T-helper 9 cell (primary cell): ENCODE results near the gene MED9.
"Not testable (repeated sequence)": the region's sequence is repeated elsewhere in the genome, so short reads cannot be mapped to it uniquely, and the experiment has no call there.

Experiments used
- DNase-seq: peaks from one replicate; pipeline ENCODE4 v3.0.0-alpha.2; 2020
- total RNA-seq, 2 donors: gene quantifications; one replicate each; lab custom pipeline; 2026; lab: John Stamatoyannopoulos, UW

MED9 gene, protein sequence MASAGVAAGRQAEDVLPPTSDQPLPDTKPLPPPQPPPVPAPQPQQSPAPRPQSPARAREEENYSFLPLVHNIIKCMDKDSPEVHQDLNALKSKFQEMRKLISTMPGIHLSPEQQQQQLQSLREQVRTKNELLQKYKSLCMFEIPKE
- 14.5 to 21.5 reads per million in 2 donors for total RNA-seq

DNA sequence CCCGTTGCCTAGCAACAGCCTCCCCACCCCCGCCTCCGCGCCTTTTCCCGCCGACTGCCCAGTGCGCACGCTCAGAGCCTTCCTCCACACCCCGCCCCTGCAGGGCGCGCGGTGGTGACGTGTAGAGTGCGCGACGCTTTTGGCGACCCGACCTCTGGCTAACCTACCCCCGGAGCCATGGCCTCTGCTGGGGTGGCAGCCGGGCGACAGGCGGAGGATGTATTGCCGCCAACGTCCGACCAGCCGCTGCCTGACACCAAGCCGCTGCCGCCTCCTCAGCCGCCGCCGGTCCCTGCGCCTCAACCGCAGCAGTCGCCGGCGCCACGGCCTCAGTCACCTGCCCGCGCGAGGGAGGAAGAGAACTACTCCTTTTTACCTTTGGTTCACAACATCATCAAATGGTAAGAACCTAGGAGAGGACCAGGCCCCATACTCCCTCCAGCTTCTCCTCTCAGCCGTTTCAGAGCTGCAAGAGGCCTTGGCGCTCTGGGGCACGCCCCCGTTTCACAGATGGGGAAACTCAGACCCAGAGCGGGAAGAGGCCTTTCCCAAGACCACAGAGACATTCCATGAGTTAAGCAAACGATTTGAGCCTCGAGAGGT is at the start of gene MED9:
Gene MED9, plus strand, starts transcription at position 136 of the 603 bp plus-strand sequence. Its CDS starts 42 bp downstream, at position 178.
- DNase-seq = peak; percentile 97

DNA sequence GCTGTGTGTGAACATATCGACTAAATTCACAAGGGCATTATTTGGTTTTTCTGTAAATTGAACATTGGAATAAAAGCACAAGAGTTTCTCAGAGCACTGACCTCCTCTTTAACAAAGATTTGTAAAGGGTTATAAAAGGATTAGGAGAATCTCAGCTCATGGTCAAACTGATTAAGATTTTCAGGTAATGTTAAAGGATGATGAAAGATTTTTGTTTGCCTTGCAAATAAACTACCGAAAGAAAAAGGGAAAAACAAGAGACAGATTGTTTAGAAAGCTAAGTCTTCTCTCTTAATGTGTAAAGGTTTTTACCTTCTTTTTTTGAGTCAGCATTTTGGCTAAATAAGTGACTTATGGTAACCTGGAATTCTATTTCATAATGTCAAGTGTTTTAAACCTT is 47.6 kb upstream of the MED9 start:
- DNase-seq = no peak

DNA sequence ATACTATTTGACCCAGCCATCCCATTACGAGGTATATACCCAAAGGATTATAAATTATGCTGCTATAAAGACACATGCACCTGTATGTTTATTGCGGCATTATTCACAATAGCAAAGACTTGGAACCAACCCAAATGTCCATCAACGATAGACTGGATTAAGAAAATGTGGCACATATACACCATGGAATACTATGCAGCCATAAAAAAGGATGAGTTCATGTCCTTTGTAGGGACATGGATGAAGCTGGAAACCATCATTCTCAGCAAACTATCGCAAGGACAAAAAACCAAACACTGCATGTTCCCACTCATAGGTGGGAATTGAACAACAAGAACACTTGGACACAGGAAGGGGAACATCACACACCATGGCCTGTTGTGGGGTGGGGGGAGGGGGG is 45.9 kb upstream of the MED9 start:
- not testable (repeated sequence) for DNase-seq

DNA sequence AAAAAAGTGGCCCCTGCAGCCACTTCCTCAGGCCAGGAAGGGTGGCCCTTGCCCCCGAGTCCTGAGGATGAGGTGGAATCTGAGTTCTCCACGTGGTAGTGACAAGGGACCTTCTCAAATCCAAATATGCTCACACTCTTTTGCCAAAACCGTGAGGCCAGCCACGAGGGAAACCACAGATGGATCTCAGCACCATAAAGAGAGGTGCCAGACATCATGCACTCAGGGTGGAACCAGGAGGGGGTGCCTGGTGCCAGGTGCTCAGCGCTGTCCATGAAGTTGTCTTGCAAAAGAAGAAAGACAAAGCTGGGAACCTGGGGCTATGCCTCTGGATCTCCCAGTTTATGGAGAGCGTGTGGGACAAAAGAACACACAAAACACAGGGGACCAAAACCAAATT is 45.2 kb upstream of the MED9 start:
- no peak for DNase-seq

DNA sequence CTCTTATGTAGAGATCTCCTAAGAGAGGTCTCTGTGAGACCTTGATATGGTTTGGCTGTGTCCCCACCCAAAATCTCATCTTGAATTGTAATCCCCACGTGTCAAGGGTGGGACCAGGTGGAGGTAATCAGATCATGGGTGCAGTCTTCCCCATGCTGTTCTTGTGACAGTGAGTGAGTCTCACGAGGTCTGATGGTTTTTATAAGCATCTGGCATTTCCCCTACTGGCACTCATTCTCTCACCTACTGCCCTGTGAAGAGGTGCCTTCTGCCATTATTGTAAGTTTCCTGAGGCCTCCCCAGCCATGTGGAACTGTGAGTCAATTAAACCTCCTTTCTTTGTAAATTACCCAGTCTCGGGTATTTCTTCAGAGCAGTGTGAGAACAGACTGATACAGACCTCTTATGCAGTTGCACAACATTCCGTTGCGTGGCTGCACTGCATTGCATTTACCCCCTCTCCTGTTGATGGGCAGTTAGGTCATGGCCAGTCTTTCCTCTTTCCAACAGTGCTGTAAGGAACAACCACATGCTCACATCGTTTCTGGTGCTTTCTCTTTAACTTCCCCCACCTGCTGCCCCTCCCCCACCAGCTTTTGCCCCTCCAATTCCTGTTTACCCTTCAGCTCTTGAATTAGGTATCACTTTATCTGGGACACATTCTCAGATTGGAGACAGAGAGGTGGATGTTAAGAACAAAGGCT is 43.6 kb upstream of the MED9 start:
- DNase-seq = no peak

DNA sequence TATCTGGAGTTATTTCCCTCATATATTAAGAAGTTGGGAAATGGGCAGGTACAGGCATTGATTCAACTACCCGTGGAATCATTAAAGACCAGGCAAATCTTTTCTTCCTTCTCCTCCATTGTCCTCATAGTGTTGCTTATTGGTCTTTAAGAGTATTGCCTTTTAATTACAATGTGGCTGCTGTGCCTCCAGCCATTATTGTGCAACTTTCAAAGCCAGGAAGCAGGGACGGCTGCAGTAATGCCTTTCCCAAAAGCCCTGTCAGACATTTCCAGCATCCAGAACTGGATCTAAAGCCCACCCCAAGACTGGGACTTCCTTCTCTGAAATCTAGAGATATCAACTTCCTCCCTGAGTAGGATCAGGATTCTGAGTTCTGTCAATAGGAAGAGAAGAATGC is 42.3 kb upstream of the MED9 start:
- no peak for DNase-seq

DNA sequence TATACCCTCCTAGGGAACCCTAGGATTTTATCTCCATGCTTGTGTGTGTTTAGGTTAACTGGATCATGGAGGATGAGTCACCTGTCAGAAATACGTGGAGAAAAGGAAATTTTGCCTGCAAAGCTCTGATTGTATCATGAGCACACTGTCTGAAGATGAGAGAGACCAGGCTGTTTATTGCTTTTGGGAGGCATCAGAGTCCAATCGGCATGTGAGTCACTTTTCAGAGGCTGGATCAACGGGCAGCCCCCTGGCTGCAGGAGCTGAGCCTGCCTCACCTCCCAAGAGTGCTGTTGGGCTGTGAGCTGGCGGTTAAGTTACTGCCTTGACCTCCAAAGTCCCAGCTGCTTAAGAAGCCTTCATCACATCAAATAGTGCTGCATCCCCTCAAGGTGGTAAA is 41.5 kb upstream of the MED9 start:
- DNase-seq = no peak

DNA sequence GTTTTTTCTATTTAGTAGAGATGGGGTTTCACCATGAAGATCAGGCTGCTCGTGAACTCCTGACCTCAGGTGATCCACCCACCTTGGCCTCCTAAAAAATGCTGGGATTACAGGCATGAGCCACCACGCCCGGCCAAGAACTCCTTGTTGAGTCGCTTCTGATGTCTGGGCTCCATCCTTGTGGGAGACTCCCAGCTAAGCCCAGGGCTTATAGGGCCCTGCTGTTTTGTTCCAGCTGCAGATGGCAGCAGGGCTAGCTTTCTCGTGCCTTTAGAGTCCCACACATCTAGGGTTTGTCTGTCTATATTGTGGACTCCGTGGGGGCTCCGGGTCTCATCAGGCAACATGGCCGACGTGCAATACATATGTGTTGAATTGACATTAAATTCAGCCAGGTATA is 39.3 kb upstream of the MED9 start:
- DNase-seq = no peak

DNA sequence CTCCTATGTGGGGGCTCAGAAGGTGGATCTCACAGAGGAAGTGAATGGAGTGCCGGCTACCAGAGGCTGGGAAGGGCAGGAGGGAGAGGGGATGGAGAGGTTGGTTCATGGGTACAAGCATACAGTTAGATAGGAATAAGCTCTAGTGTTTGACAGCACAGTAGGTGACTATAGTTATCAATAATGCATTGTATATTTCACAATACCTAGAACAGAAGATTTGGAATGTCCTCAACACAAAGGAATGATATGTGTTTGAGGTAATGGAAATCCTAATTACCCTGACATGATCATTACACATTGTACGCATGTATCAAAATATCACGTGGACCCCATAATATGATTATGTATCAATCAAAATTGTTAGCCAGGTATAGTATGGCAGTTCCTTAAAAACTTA is 38.9 kb upstream of the MED9 start:
- DNase-seq = no peak

DNA sequence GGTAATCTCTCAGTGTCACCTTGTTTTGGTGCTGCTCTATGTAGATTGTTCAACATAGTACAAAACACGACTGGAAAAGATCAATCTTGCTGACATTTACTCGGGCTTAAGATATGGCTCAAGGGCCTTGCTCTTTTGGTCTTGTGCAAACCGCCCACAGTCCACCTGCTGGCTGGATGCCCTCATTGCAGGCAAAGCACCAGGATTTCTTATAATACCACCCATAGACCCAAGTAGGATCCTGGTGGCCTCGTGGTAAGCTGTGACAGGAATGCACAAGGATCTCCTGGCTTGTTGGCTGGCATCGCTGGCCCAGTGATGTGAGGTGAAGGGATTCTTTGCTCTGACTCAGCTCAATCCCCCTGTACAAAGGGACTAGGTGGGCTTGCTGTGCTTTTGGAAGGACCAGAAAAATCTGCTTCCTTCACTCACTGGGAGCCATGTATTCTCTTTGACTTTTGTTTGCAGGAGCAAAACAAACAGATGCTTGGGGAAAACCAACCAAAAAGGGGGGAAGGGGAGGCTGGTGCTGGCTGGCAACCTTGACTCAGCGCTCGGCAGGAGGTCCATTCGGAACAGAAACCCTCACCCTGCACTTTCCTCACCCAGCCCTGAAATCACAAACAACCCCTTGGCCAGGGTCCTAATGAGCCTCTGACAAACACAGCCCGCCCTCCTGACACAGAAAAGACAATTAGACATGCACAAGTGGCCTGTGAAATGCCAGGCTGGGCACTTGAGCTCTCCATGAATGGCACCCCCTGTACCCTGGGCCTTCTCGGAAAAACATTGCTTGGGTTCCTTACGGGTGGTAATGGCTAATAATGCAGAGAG is 36.6 kb upstream of the MED9 start:
- peak; percentile 69 for DNase-seq

DNA sequence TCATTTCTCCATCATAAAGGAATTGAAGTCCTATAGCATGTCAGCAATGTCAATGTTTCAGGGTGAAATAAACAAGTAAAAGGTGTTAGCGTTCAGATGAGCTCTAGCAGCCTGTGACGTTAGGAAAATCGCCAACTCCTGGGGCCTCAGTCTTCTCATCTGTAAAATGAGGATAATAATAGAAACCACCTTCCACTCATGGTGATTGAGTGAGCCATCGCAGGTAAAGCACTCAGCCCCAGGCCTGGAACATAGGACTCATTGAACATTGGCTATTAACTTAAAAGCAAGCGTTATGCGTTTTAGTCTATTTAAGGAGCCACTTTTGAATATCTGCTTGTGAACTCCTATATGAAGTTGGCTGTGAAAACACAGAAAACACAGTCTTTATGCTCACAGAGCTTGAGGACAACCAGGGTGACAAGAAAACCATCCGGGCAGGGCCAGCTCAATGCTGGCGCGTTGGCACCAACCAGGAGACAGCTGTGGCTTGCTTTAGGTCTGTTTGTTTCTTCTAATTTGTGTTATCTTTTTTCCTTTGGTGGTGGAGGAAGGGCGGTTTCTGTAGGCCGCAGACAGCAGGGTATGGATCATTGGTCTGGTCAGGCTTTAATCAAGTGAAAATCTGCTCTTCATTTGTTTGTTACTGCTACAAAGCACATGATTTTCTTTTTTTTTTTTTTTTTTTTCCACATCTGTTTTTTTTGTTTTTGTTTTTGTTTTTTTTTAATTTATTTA is 35.7 kb upstream of the MED9 start:
- DNase-seq = no peak

DNA sequence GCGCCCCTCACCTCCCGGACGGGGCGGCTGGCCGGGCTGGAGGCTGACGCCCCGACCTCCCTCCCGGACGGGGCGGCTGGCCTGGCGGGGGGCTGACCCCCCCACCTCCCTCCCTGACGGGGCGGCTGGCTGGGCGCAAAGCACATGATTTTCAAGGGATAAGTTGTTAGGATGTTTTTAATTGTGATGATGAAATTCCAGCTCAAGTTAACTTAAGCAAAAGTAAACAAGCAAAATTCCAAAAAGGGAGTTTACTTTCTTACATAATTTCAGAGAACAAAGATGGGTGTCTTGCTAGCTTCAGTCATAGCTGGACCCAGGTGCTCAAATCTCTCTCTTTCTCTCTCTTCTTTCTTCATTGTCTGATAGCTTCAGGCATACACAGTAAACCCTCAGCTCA is 33.6 kb upstream of the MED9 start:
- DNase-seq = no peak

DNA sequence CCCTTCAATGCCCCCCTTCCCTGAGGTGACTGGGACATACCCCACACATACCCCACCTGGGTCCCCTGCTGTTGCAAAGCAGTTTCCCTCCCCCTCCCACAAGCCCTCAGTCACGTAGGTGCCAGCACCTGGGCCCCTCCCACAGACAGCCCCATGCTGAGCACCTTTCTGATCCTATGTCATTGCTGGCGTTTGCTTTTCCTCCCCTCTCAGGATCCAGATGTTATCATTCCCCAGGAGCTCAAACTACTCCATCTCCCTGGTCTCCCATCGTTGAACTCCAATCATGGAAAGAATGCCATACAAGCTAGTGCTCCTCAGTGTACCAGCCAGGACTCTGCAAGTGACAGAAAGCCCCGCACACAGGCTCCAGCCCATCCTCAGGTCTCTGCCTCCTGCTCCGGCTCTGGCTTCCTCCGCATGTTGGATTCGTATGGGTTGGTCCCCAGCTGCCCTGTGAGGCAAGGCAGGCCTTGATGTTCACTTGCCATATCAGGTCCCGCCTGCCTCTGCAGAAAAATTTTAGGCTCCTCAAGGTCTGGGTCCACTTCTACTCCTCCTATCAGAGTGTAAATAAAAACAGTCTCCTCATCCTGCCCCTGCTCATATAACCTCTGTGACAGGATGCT is 31.4 kb upstream of the MED9 start:
- no peak for DNase-seq

DNA sequence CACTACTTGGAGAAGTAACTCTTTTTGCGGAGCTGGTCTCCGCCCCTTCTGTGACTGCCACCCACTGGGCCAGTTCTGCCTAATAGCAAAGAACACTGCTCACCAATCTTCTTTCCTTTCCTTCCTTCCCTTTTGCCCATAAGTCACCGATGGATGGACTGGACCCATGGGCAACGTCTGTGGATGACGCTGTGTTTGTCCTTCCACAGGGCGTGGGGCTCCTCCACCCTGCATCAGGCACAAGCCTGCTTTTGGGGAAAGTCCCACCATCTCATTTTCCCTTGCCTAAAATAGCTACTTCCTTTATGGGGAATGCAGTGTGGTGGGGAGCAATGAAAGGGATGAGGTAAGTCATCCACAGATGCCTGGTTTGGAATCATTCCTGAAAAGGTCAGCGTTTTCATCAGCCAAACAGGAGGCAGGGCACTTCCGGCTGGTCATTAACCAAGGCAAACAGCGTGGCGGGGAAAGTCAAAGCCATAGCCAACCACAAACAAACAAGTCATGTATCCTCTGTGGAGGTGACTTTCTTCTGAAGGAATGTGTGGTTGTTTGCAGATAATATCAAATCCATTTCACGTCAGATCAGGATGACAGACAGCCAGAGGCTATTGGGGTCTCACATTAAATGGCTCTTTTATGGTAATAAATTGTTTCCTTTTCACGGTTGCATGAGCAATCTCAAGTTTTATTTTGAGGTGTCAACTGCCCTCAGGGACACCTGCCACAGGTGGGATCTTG is 30.7 kb upstream of the MED9 start:
- no peak for DNase-seq

DNA sequence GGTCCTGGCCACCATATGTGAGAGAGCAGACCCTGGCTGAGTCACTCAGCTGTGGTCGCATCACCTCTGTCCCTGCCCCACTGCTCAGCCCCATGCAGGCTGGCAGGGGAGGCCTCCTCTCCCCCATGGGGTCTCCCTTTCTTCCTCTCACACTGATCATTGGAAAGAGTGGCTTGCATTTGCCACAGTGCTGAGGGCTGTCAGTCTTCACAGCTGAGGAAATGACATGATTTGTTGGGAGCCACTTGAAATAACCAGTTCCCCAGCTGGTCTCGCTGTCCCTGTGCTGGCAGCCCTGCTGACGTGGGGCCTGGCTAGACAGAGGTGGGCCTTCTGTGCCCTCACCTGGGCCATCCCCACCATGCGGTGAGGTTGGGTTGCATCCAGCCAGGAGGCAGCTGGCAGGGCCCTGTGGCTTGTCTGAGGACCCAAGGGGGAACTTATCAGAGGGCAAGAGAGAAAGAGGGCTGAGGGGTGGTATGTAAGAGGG is 30.1 kb upstream of the MED9 start:
- DNase-seq = no peak

DNA sequence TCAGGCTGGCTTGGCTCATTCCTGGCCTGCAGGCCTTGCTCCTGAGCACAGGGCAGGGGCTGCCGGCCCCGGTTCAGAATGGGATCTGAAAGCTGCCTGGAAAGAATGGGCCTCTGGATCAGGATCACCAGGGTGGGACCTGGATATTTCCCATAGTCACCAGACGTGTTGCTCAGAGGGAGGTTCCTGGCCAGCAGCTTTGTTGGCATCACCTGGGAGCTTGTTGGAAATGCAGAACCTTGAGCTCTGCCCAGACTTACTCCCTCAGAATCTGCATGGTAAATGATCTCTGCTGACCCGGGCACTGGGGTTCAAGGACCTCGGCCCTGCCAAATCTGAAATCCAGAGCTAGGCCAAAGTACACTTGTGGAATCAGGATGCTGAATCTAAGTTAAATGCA is 29.5 kb upstream of the MED9 start:
- no peak for DNase-seq

DNA sequence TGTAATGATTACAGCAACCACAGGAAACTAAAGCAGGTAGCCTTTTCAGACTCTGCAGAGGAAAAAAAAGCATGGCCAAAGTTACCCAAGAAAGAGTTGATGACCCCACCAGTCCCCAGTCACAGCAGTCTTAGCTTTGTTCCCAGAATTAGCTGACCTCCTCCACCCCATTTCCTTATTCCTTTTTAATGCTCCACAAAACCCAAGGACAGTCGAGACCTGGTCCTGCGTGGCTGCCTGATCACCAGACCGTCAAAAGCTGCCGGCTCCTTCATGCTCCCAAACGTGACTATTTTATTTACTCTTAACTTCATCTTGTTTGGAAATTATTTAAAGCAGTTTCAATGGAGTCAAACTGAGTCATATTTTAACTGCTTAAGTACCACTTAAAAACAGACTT is 28.7 kb upstream of the MED9 start:
- DNase-seq = no peak

DNA sequence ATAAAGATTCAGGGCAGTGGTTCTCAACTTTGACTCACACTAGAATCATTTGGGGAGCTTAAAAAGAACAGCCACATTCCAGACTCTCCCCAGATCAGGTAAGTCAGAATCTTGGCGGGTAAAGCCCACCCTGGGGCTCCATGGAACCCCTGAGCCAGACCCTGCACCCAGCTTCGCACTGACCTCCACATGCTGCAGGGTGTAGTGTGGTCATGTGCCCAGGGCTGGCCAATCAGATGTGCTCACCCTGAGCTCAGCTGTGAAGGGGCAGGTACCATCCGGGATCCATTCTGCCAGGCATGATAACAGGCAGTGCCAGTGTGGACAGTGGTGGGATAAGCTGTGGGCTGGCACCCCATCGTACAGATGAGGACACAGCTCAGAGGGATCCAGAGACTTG is 28.1 kb upstream of the MED9 start:
- no peak for DNase-seq

DNA sequence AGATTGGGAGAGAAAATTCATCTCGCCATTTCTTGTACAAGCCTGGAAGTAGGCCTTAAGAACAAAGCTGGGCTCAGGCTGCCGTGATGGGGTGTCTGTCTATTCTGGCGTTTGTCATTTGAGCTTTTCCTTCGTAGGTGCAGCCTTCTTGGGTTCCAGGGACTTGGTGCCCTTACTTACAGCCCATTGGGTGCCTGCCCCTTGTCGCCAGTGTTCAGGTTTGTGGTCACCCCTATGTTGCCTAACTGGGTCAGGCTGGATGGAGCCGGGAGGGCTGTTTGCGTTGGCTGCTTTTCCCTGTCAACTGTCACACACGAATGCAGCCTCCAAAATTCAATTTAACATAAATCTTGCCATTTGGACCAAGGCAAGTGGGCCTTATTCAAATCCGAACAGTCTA is 23.7 kb upstream of the MED9 start:
- no peak for DNase-seq

DNA sequence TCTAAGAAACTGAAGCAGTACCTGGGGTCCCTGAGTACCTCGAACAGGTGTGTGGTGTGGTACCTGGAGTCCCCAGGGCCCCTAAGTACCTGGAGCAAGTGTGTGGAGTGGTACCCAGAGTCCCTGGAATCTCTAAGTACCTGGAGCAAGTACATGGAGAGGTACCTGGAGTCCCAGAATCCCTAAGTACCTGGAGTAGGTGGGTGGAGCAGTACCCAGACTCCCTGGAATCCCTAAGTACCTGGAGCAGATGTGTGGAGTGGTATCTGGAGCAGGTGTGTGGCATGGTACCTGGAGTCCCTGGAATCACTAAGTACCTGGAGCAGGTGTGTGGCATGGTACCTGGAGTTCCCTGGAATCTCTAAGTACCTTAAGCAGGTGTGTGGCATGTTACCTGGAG is 22.5 kb upstream of the MED9 start:
- DNase-seq = no peak

DNA sequence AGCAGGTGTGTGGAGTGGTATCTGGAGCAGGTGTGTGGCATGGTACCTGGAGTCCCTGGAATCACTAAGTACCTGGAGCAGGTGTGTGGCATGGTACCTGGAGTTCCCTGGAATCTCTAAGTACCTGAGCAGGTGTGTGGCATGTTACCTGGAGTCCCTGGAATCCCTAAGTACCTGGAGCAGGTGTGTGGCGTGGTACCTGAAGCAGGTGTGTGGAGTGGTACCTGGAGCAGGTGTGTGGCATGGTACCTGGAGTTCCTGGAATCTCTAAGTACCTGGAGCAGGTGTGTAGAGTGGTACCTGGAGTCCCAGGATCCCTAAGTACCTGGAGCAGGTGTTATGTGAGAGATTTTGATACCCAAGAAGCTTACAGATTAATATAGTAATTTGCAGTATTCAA is 22.1 kb upstream of the MED9 start:
- not testable (repeated sequence) for DNase-seq
